GM12878 (cell line): ENCODE measurements around the gene NRSN2. TPM values are rescaled to one million over a fixed set of nuclear protein-coding genes. Genes with fewer than 3 reads are reported as not detected.

Experiments used
- ATAC-seq: fragments of 200-7000 bp; cut with Tn5 transposase; 3 replicates; pipeline ENCODE4 v1.9.1; 2020; ENCODE audit warnings: mild to moderate bottlenecking, moderate library complexity
- BruUV-seq: library from RNA; stranded (reverse); fragments of 400-500 nt; replicated peaks from 2 replicates; lab custom pipeline; 2021; lab: Mats Ljungman, UMichigan
- CTCF ChIA-PET: fragments of 300-600 bp; sonication (Branson Sonifier 250); formaldehyde crosslinking; extraction: SDS; loops from one replicate; lab custom pipeline; 2021; ENCODE audit warnings: inconsistent platforms; lab: Yijun Ruan, JAX
- POLR2A ChIA-PET: fragments of 350-600 bp; formaldehyde crosslinking; extraction: SDS; loops from one replicate; lab custom pipeline; 2021; ENCODE audit warnings: inconsistent platforms; lab: Charles Lee
- RAD21 ChIA-PET: fragments of 300-600 bp; sonication (Branson Sonifier 250); formaldehyde crosslinking; loops from one replicate; lab custom pipeline; 2023; ENCODE audit warnings: antibody characterized with exemption; ENCODE audit not compliant: unreplicated experiment; lab: Charles Lee
- SMC1A ChIA-PET: fragments of 300-600 bp; sonication (Branson Sonifier 250); formaldehyde crosslinking; loops from one replicate; lab custom pipeline; 2023; ENCODE audit not compliant: unreplicated experiment, uncharacterized antibody; lab: Charles Lee
- DNase-seq: peaks from one replicate; pipeline ENCODE4 v3.0.0-alpha.2; 2011; ENCODE audit warnings: low read depth, low spot score
- FAIRE-seq: peaks from 3 replicates; lab custom pipeline; 2011; peaks lifted over from hg19 to GRCh38; lab: Jason Lieb, UNC
- H2AFZ ChIP-seq: 2 replicates; pipeline ENCODE4 v1.6.0; 2011; ENCODE audit warnings: low read depth, low read length, control low read depth; ENCODE audit not compliant: control insufficient read depth
- H3K27ac ChIP-seq: 2 replicates; pipeline ENCODE4 v1.5.1; 2011; ENCODE audit warnings: control low read depth; ENCODE audit not compliant: control insufficient read depth, insufficient read depth
- H3K27me3 ChIP-seq, 2 experiments: replicated peaks in 1 of 2; 2 replicates each; pipeline versions ENCODE4 v1.6.0 to v1.6.1; 2011; ENCODE audit warnings: low read length in 1 of 2; ENCODE audit not compliant: control insufficient read depth in 2 of 2, insufficient read depth in 2 of 2
- H3K36me3 ChIP-seq, 2 experiments: 2 replicates each; pipeline ENCODE4 v1.5.1; 2011; ENCODE audit warnings: low read length in 1 of 2; ENCODE audit not compliant: control insufficient read depth in 2 of 2, insufficient read depth in 2 of 2
- H3K4me1 ChIP-seq: 2 replicates; pipeline ENCODE4 v1.6.1; 2011; ENCODE audit warnings: mild to moderate bottlenecking, low read length, moderate library complexity, mixed read lengths; ENCODE audit not compliant: control insufficient read depth, insufficient read depth
- H3K4me2 ChIP-seq: 2 replicates; pipeline ENCODE4 v1.6.0; 2011; ENCODE audit warnings: control low read depth; ENCODE audit not compliant: control insufficient read depth, insufficient read depth
- H3K4me3 ChIP-seq: fragments of 200-600 bp; sonication (generic); 2 replicates; pipeline ENCODE4 v1.5.1; 2016
- H3K79me2 ChIP-seq: 2 replicates; pipeline ENCODE4 v1.6.0; 2011; ENCODE audit warnings: low read length; ENCODE audit not compliant: control insufficient read depth, insufficient read depth
- H3K9ac ChIP-seq: 2 replicates; pipeline ENCODE4 v1.8.0; 2011; ENCODE audit warnings: low read length, control low read depth, mixed read lengths; ENCODE audit not compliant: control insufficient read depth, insufficient read depth
- H3K9me3 ChIP-seq: replicated peaks from 3 replicates; pipeline ENCODE4 v1.5.1; 2011; ENCODE audit warnings: mild to moderate bottlenecking, low read length; ENCODE audit not compliant: control insufficient read depth, insufficient read depth
- H4K20me1 ChIP-seq: 2 replicates; pipeline ENCODE4 v1.6.0; 2011; ENCODE audit not compliant: control insufficient read depth, insufficient read depth
- ATF3 ChIP-seq: IDR thresholded peaks from 2 replicates; pipeline ENCODE4 v1.6.1; 2011; ENCODE audit warnings: low read depth, mild to moderate bottlenecking, low read length, moderate library complexity, borderline replicate concordance; ENCODE audit errors: extremely low read depth
- CHD4 ChIP-seq: fragments of 200-600 bp; sonication (generic); IDR thresholded peaks from 2 replicates; pipeline ENCODE4 v1.6.1; 2016; ENCODE audit warnings: mild to moderate bottlenecking
- EP300 ChIP-seq, 2 experiments: fragments of 150-350 bp in 1 of 2; IDR thresholded peaks; 2 replicates each; pipeline ENCODE4 v1.6.1; 2011 to 2012; ENCODE audit warnings: low read depth in 2 of 2, low read length in 2 of 2, borderline replicate concordance in 1 of 2, improper control_type of control experiment in 1 of 2, inconsistent platforms in 1 of 2; ENCODE audit not compliant: control insufficient read depth in 1 of 2
- IKZF1 ChIP-seq: fragments of 450-650 bp; conservative IDR thresholded peaks from 2 replicates; pipeline ENCODE4 v1.6.1; 2017; ENCODE audit warnings: antibody characterized with exemption, mild to moderate bottlenecking
- JUNB ChIP-seq: IDR thresholded peaks from 2 replicates; pipeline ENCODE4 v1.6.1; 2016; ENCODE audit warnings: antibody characterized with exemption, mild to moderate bottlenecking
- POLR2A ChIP-seq: IDR thresholded peaks from 2 replicates; pipeline ENCODE4 v1.6.1; 2011; ENCODE audit warnings: low read depth, mild to moderate bottlenecking, low read length
- SPI1 ChIP-seq: IDR thresholded peaks from 2 replicates; pipeline ENCODE4 v1.6.1; 2011; ENCODE audit warnings: low read depth, mild to moderate bottlenecking, low read length, moderate library complexity, borderline replicate concordance; ENCODE audit not compliant: insufficient read depth
- TARDBP ChIP-seq: IDR thresholded peaks from 2 replicates; pipeline ENCODE4 v1.6.1; 2016; ENCODE audit warnings: borderline replicate concordance
- USF1 ChIP-seq: IDR thresholded peaks from 2 replicates; pipeline ENCODE4 v1.6.1; 2011; ENCODE audit warnings: borderline replicate concordance, low read depth, mild to moderate bottlenecking, moderate library complexity, mixed read lengths, low read length; ENCODE audit not compliant: insufficient read depth; ENCODE audit errors: extremely low read length
- ZBED1 ChIP-seq: IDR thresholded peaks from 2 replicates; pipeline ENCODE4 v1.6.1; 2016; ENCODE audit warnings: borderline replicate concordance
- ZBTB4 ChIP-seq: fragments of 450-650 bp; formaldehyde crosslinking; IDR thresholded peaks from 2 replicates; pipeline ENCODE4 v1.4.0; 2022; ENCODE audit warnings: mild to moderate bottlenecking, moderate library complexity
- ZNF687 ChIP-seq: fragments of 450-650 bp; IDR thresholded peaks from 2 replicates; pipeline ENCODE4 v1.6.1; 2017; ENCODE audit warnings: mild to moderate bottlenecking, moderate library complexity
- WGBS: methylation state at CpG from one replicate; pipeline ENCODE4 v1.1.6; 2016; ENCODE audit warnings: low lambda C conversion rate; ENCODE audit not compliant: insufficient replicate concordance, insufficient coverage; ENCODE audit errors: missing lambda C conversion rate; 5-methylcytosine and 5-hydroxymethylcytosine counted together
- in situ Hi-C: fragments of 300-500 bp; cut with MboI; formaldehyde crosslinking; loops from 9 replicates; pipeline ENCODE4 v1.14.3; 2018; ENCODE audit warnings: mixed read lengths
- intact Hi-C: fragments of 100-400 bp; cut with micrococcal nuclease; formaldehyde crosslinking; loops from one replicate; pipeline ENCODE4 v1.14.2; 2022; ENCODE audit not compliant: unreplicated experiment
- polyA plus RNA-seq, 11 experiments: library from polyadenylated mRNA; depleted of rRNA in 4 of 11; unstranded in 6 of 11; stranded (reverse) in 5 of 11; fragments of >200 nt; fragmentation: Nextera tagmentation in 4 of 11; fragmentation: Illumina TruSeq in 1 of 11; extraction: Ambion mirVana in 4 of 11; extraction: Trizol in 1 of 11; gene quantifications; 1 replicate in 1 of 11; 2 replicates in 10 of 11; pipeline versions ENCODE4 v1.2.1 to v1.2.3, GENCODE V29; 2011 to 2016; ENCODE audit warnings: inconsistent platforms in 2 of 11, missing spikeins in 2 of 11, low read depth in 1 of 11
- total RNA-seq, 4 experiments: library from RNA; depleted of rRNA in 3 of 4; stranded (reverse); fragments of >200 nt in 3 of 4; fragmentation: Illumina TruSeq in 1 of 4; extraction: Trizol in 1 of 4; gene quantifications; 2 replicates each; pipeline versions ENCODE4 v1.2.1 to v1.2.3, GENCODE V29; 2013 to 2021
- TF ChIP-seq, protein P1 (sequence below): IDR thresholded peaks from 2 replicates; pipeline ENCODE4 v1.6.1; 2012; ENCODE audit warnings: low read depth, low read length, improper control_type of control experiment

The NRSN2 gene
- total and polyA plus RNA-seq, 10 of the 15 experiments (the other 5 are each of a cell fraction or from before 2014, with no cell fraction given) = 6.2 to 32.4 (median 13.0) TPM

- H3K36me3 ChIP-seq = peaks cover 12 to 15% of the 10 kb centered on the region in 2 experiments
- no peak overlapping the region for H3K4me2 ChIP-seq
- CTCF ChIA-PET = interaction anchor here (1.9 kb wide), 1 partner anchor 43 kb away, joined by 5 read pairs; no protein-coding TSS in a partner anchor
- SMC1A ChIA-PET = no interaction called here
- POLR2A ChIA-PET = no interaction called here
- H3K27me3 ChIP-seq = no peaks in the 10 kb centered on the region
- no peaks in the 10 kb centered on the region for H3K4me1 ChIP-seq
- H4K20me1 ChIP-seq = no peaks in the 10 kb centered on the region
- BruUV-seq = no TSS peak
- no peaks in the 10 kb centered on the region for H3K79me2 ChIP-seq
- no peak overlapping the region for H3K27ac ChIP-seq
- no peak for ATAC-seq
- intact Hi-C loops (no loop called here), in situ Hi-C loops (no loop called here)
- H3K9ac ChIP-seq = no peak overlapping the region
- H3K9me3 ChIP-seq = no peaks in the 10 kb centered on the region
- H3K4me3 ChIP-seq = no peak overlapping the region
- no peak for FAIRE-seq
- WGBS = 82% methylated on average over 6 of the region's 6 CpGs
- RAD21 ChIA-PET = no interaction called here
- no peak for DNase-seq
- no peak overlapping the region for H2AFZ ChIP-seq
- no peak for TF ChIP-seq EP300 (IDR thresholded peaks at IDR 0.05; ENCODE audit: borderline replicate concordance in 1 of 2, control insufficient read depth in 1 of 2, low read depth in 2 of 2, low read length in 2 of 2)
- no peak for TF ChIP-seq SPI1
- TF ChIP-seq ZBED1 = no peak
- TF ChIP-seq ZNF687 = no peak
- TF ChIP-seq USF1 = no peak
- TF ChIP-seq CHD4 = no peak
- no peak for TF ChIP-seq IKZF1
- TF ChIP-seq, protein P1, sequence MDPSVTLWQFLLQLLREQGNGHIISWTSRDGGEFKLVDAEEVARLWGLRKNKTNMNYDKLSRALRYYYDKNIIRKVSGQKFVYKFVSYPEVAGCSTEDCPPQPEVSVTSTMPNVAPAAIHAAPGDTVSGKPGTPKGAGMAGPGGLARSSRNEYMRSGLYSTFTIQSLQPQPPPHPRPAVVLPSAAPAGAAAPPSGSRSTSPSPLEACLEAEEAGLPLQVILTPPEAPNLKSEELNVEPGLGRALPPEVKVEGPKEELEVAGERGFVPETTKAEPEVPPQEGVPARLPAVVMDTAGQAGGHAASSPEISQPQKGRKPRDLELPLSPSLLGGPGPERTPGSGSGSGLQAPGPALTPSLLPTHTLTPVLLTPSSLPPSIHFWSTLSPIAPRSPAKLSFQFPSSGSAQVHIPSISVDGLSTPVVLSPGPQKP = no peak
- no peak for TF ChIP-seq POLR2A
- no peak for TF ChIP-seq TARDBP
- TF ChIP-seq ZBTB4 = no peak
- no peak for TF ChIP-seq JUNB
- TF ChIP-seq ATF3 = no peak
Measured at GRCh38 chr20:397432-398237, 50.7 kb downstream of the NRSN2 start.
